H1 (cell line): Measurements from ENCODE around the gene TRIM32. TPM values are rescaled to one million over a fixed set of nuclear protein-coding genes. Genes with fewer than 3 reads are reported as not detected.
A peak's percentile ranks its signal among the peaks of the same experiment; 100 is the strongest.

Source experiments
- CTCF ChIA-PET: fragments of 300-600 bp; sonication (Branson Sonifier 250); formaldehyde crosslinking; loops from one replicate; lab custom pipeline; 2021; ENCODE audit not compliant: partially characterized antibody; lab: Charles Lee
- POLR2A ChIA-PET: fragments of 300-600 bp; sonication (Branson Sonifier 250); formaldehyde crosslinking; loops from one replicate; lab custom pipeline; 2021; ENCODE audit warnings: inconsistent platforms; ENCODE audit not compliant: partially characterized antibody; lab: Charles Lee
- DNase-seq, 2 experiments: peaks; one replicate each; pipeline versions ENCODE4 v3.0.0 to v3.0.0-alpha.2; 2010 to 2022; ENCODE audit warnings: low spot score in 2 of 2, low read depth in 1 of 2, mixed read lengths in 1 of 2
- FAIRE-seq: peaks from 2 replicates; lab custom pipeline; 2011; peaks lifted over from hg19 to GRCh38; lab: Jason Lieb, UNC
- H2AFZ ChIP-seq: 2 replicates; pipeline ENCODE4 v1.8.1; 2012; ENCODE audit warnings: low read length, inconsistent platforms
- H2AK5ac ChIP-seq: 2 replicates; pipeline ENCODE4 v1.6.1; 2013; ENCODE audit warnings: low read depth, low read length
- H2BK120ac ChIP-seq: replicated peaks from 2 replicates; pipeline ENCODE3; 2013; ENCODE audit warnings: low read depth, low read length, inconsistent platforms
- H2BK12ac ChIP-seq: 2 replicates; pipeline ENCODE4 v1.6.1; 2013; ENCODE audit warnings: low read depth, low read length
- H2BK15ac ChIP-seq: 2 replicates; pipeline ENCODE4 v1.6.1; 2013; ENCODE audit warnings: low read length
- H2BK20ac ChIP-seq: 2 replicates; pipeline ENCODE4 v1.6.1; 2013; ENCODE audit warnings: low read length
- H2BK5ac ChIP-seq: 2 replicates; pipeline ENCODE4 v1.6.1; 2013; ENCODE audit warnings: low read depth, low read length
- H3K14ac ChIP-seq: 2 replicates; pipeline ENCODE4 v1.6.1; 2013; ENCODE audit warnings: inconsistent platforms; ENCODE audit not compliant: insufficient read length
- H3K18ac ChIP-seq: 2 replicates; pipeline ENCODE4 v1.6.1; 2013; ENCODE audit warnings: low read length; ENCODE audit errors: extremely low read depth
- H3K23ac ChIP-seq: 2 replicates; pipeline ENCODE4 v1.6.1; 2013; ENCODE audit warnings: inconsistent platforms; ENCODE audit not compliant: insufficient read length
- H3K23me2 ChIP-seq: 2 replicates; pipeline ENCODE4 v1.6.1; 2013; ENCODE audit warnings: low read depth, low read length
- H3K27ac ChIP-seq: 2 replicates; pipeline ENCODE4 v1.6.1; 2011; ENCODE audit warnings: low read depth, low read length, inconsistent platforms
- H3K27me3 ChIP-seq, 4 experiments: replicated peaks in 1 of 4; 1 replicate in 1 of 4; 2 replicates in 3 of 4; pipeline versions ENCODE4 v1.6.1 to v1.8.1; 2011 to 2013; ENCODE audit warnings: low read length in 3 of 4, mild to moderate bottlenecking in 3 of 4, inconsistent platforms in 2 of 4, mixed read lengths in 2 of 4, moderate library complexity in 1 of 4; ENCODE audit not compliant: control insufficient read depth in 3 of 4, insufficient read depth in 3 of 4; ENCODE audit errors: extremely low read depth in 1 of 4
- H3K36me3 ChIP-seq, 4 experiments: 2 replicates each; pipeline versions ENCODE4 v1.6.1 to v1.8.1; 2011 to 2013; ENCODE audit warnings: mild to moderate bottlenecking in 4 of 4, low read length in 3 of 4, moderate library complexity in 2 of 4, control low read depth in 1 of 4, inconsistent platforms in 1 of 4; ENCODE audit not compliant: insufficient read depth in 4 of 4, control insufficient read depth in 2 of 4
- H3K4ac ChIP-seq: replicated peaks from 2 replicates; pipeline ENCODE3; 2013; ENCODE audit warnings: low read length, low read depth, mixed read lengths, inconsistent platforms; ENCODE audit not compliant: insufficient read length
- H3K4me1 ChIP-seq, 4 experiments: replicated peaks in 1 of 4; 1 replicate in 1 of 4; 2 replicates in 3 of 4; pipeline versions ENCODE4 v1.6.1 to v1.8.1; 2011 to 2013; ENCODE audit warnings: low read length in 3 of 4, inconsistent platforms in 2 of 4, mixed read lengths in 1 of 4; ENCODE audit not compliant: insufficient read depth in 4 of 4, control insufficient read depth in 3 of 4
- H3K4me2 ChIP-seq, 2 experiments: 2 replicates each; pipeline versions ENCODE4 v1.6.1 to v1.8.1; 2011 to 2013; ENCODE audit warnings: low read depth in 2 of 2, low read length in 2 of 2, control low read depth in 1 of 2, inconsistent platforms in 1 of 2, mild to moderate bottlenecking in 1 of 2; ENCODE audit not compliant: insufficient read depth in 1 of 2
- H3K4me3 ChIP-seq, 4 experiments: fragments of 200-600, 300-600 bp in 1 of 4; sonication (generic), shearing (Covaris generic), sonication (Bioruptor Twin) in 1 of 4; 2 replicates each; pipeline versions ENCODE4 v1.5.1 to v1.8.1; 2011 to 2016; ENCODE audit warnings: low read length in 4 of 4, low read depth in 3 of 4, control low read depth in 2 of 4, inconsistent platforms in 2 of 4, mild to moderate bottlenecking in 2 of 4, mixed read lengths in 1 of 4, moderate library complexity in 1 of 4; ENCODE audit not compliant: insufficient read depth in 2 of 4; ENCODE audit errors: extremely low read depth in 1 of 4
- H3K56ac ChIP-seq: replicated peaks from 2 replicates; pipeline ENCODE3; 2013; ENCODE audit warnings: low read depth, mild to moderate bottlenecking, mixed read lengths, low read length, inconsistent platforms; ENCODE audit not compliant: insufficient read length
- H3K79me1 ChIP-seq: 2 replicates; pipeline ENCODE4 v1.6.1; 2013; ENCODE audit warnings: low read depth, low read length, control low read depth
- H3K79me2 ChIP-seq, 2 experiments: 2 replicates each; pipeline versions ENCODE4 v1.6.1 to v1.8.1; 2012 to 2013; ENCODE audit warnings: low read length in 2 of 2, mild to moderate bottlenecking in 2 of 2, inconsistent platforms in 1 of 2; ENCODE audit not compliant: insufficient read depth in 2 of 2, control insufficient read depth in 1 of 2
- H3K9ac ChIP-seq, 4 experiments: replicated peaks in 1 of 4; 1 replicate in 1 of 4; 2 replicates in 3 of 4; pipeline versions ENCODE4 v1.6.1 to v1.8.1; 2011 to 2013; ENCODE audit warnings: low read depth in 3 of 4, low read length in 3 of 4, control low read depth in 2 of 4, mild to moderate bottlenecking in 2 of 4, moderate library complexity in 2 of 4, inconsistent platforms in 1 of 4; ENCODE audit errors: extremely low read depth in 1 of 4
- H3K9me3 ChIP-seq, 2 experiments: 2 replicates each; pipeline versions ENCODE4 v1.6.1 to v1.8.1; 2012 to 2013; ENCODE audit warnings: mild to moderate bottlenecking in 2 of 2, moderate library complexity in 2 of 2, control low read depth in 1 of 2, inconsistent platforms in 1 of 2, low read depth in 1 of 2, low read length in 1 of 2, mixed read lengths in 1 of 2; ENCODE audit not compliant: insufficient read depth in 2 of 2
- H4K20me1 ChIP-seq, 2 experiments: replicated peaks in 1 of 2; 2 replicates each; pipeline versions ENCODE3 to v1.8.1; 2011 to 2013; ENCODE audit warnings: inconsistent platforms in 2 of 2, low read length in 2 of 2, mild to moderate bottlenecking in 1 of 2; ENCODE audit not compliant: insufficient read depth in 2 of 2, control insufficient read depth in 1 of 2
- H4K5ac ChIP-seq: 2 replicates; pipeline ENCODE4 v1.6.1; 2013; ENCODE audit warnings: low read length, low read depth, mixed read lengths, inconsistent platforms; ENCODE audit not compliant: insufficient read length
- H4K8ac ChIP-seq: 2 replicates; pipeline ENCODE4 v1.8.0; 2013; ENCODE audit warnings: mild to moderate bottlenecking, moderate library complexity, low read length, inconsistent platforms; ENCODE audit not compliant: insufficient read depth; ENCODE audit errors: extremely low read depth
- H4K91ac ChIP-seq: replicated peaks from 2 replicates; pipeline ENCODE3; 2013; ENCODE audit warnings: low read length, mixed read lengths, inconsistent platforms; ENCODE audit not compliant: insufficient read length
- CTCF ChIP-seq, 3 experiments: IDR thresholded peaks; 1 replicate in 2 of 3; 2 replicates in 1 of 3; pipeline versions ENCODE4 v1.5.1 to v1.6.1; 2011; ENCODE audit warnings: low read length in 3 of 3, mild to moderate bottlenecking in 3 of 3, inconsistent platforms in 2 of 3, low read depth in 1 of 3, moderate library complexity in 1 of 3; ENCODE audit not compliant: insufficient read depth in 1 of 3; ENCODE audit errors: control extremely low read depth in 1 of 3
- EGR1 ChIP-seq: IDR thresholded peaks from 2 replicates; pipeline ENCODE4 v1.6.1; 2011; ENCODE audit warnings: low read depth, low read length, borderline replicate concordance
- RAD21 ChIP-seq, 2 experiments: IDR thresholded peaks in 1 of 2; conservative IDR thresholded peaks in 1 of 2; 2 replicates each; pipeline ENCODE4 v1.6.1; 2011; ENCODE audit warnings: low read depth in 2 of 2, low read length in 2 of 2, improper control_type of control experiment in 1 of 2, inconsistent platforms in 1 of 2, mild to moderate bottlenecking in 1 of 2, moderate library complexity in 1 of 2
- WGBS, 2 experiments: shearing (Covaris generic) in 1 of 2; methylation state at CpG; one replicate each; pipeline versions ENCODE4 v1.1.6 to v1.1.7; 2013 to 2015; ENCODE audit warnings: low lambda C conversion rate in 2 of 2, mixed read lengths in 2 of 2, inconsistent platforms in 1 of 2, low coverage in 1 of 2, missing lambda C conversion rate in 1 of 2; ENCODE audit not compliant: insufficient replicate concordance in 2 of 2, insufficient coverage in 1 of 2, insufficient read length in 1 of 2; ENCODE audit errors: extremely low coverage in 1 of 2, missing lambda C conversion rate in 1 of 2; 5-methylcytosine and 5-hydroxymethylcytosine counted together
- polyA plus RNA-seq, 7 experiments: library from polyadenylated mRNA; depleted of rRNA in 3 of 7; stranded (reverse) in 5 of 7; unstranded in 2 of 7; fragments of >200 nt in 5 of 7; fragments of 200-250 nt in 2 of 7; gene quantifications; 1 replicate in 5 of 7; 2 replicates in 1 of 7; 4 replicates in 1 of 7; pipeline versions ENCODE4 v1.2.1 to v1.2.3, GENCODE V29; 2011 to 2013; ENCODE audit warnings: missing spikeins in 2 of 7, mixed read lengths in 2 of 7
- total RNA-seq: library from RNA; stranded (reverse); fragmentation: NEBNext Ultra II Directional; extraction: Animal tissue kit (Norgen Biotek cat#: 25700); gene quantifications from 2 replicates; pipeline ENCODE4 v1.2.1, GENCODE V29; 2021

TRIM32 gene
- total and polyA plus RNA-seq, 2 of the 8 experiments (the other 6 are each of a cell fraction or from before 2014, with no cell fraction given), result 10.5 to 17.3 TPM

GRCh38 chr9:116646661-116647514 is 40.2 kb upstream of the TRIM32 start:
- Histone ChIP-seq H3K79me2 (no peaks in the 10 kb centered on the region), H2AFZ (no peak overlapping the region), H2BK120ac (no peak overlapping the region), H3K79me1 (no peaks in the 10 kb centered on the region), H4K5ac (no peak overlapping the region), H2AK5ac (no peak overlapping the region), H3K56ac (no peak overlapping the region), H3K4me1 (no peaks in the 10 kb centered on the region), H3K23ac (no peak overlapping the region), H3K9me3 (no peaks in the 10 kb centered on the region), H3K27ac (no peak overlapping the region), H3K4me2 (no peak overlapping the region), H3K36me3 (no peaks in the 10 kb centered on the region), H3K14ac (no peak overlapping the region), H2BK12ac (no peak overlapping the region), H4K8ac (no peak overlapping the region), H4K20me1 (no peaks in the 10 kb centered on the region), H3K9ac (no peak overlapping the region), H3K23me2 (no peaks in the 10 kb centered on the region), H4K91ac (no peak overlapping the region), H3K4ac (no peak overlapping the region), H2BK15ac (no peak overlapping the region), H2BK5ac (no peak overlapping the region), H3K27me3 (no peaks in the 10 kb centered on the region), H3K4me3 (no peak overlapping the region), H3K18ac (no peak overlapping the region), H2BK20ac (no peak overlapping the region)
- 84% methylated on average over 5 of the region's 5 CpGs; no CpG with 5 or more reads in 1 of the 2 experiments for WGBS, 2 experiments
- POLR2A ChIA-PET, result no interaction called here
- TF ChIP-seq CTCF (IDR thresholded peaks at IDR 0.05; ENCODE audit: control extremely low read depth in 1 of 3, insufficient read depth in 1 of 3, low read depth in 1 of 3, low read length in 3 of 3), result peak in 2 of 3 experiments; percentile 63 to 71; a peak in 3 of 4 replicates
- TF ChIP-seq EGR1, result no peak
- TF ChIP-seq RAD21 (IDR thresholded peaks at IDR 0.05 in 1 of 2, conservative IDR thresholded peaks at IDR 0.05 in 1 of 2; ENCODE audit: low read depth in 2 of 2, low read length in 2 of 2), result peak; percentile 79 to 81
- CTCF ChIA-PET, result interaction anchor here (0.8 to 3.8 kb wide), 22 partner anchors 12 to 1055 kb away, joined by 3 to 66 read pairs (median 4); no protein-coding TSS in a partner anchor
- DNase-seq (no peak), FAIRE-seq (peak; percentile 82)
